ENCODE results near the gene SLC35F3. TPM values are rescaled to one million over a fixed set of nuclear protein-coding genes. Genes with fewer than 3 reads are reported as not detected.

The SLC35F3 gene
- total RNA-seq, 1 experiment from 2014 or later, result 0.66 TPM

DNA sequence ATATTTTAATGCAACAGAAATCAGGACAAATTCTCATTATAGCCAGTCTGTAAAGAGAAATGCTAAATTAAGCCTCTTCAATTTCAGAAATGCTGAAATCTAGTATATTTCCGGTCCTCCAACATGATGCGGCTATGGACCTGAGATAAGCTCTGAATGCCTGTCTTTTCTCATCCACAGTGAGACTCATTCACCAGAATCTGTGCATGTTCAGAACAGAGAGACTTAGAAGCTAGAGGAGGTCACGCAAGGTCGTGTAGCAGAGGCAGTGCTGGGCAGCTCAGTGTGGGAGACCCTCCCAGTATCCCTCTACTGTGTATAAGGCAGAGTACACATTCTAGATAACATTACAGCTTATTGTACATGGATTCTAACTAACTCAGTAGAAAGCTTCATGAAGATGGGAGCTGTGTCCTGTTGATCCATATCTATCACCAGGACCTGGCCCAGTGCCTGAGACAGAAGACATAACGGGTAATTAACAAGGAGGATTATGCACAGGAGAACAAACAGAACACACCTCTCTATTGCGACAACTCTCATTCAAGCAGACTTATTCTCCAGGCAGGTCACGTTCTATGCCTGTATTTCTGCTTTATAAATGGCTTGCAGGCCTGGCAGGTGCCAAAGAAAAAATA, 371.8 kb downstream of the SLC35F3 start:
- CTCF ChIA-PET, result no interaction called here
- H3K4me3 Mint-ChIP-seq (ENCODE audit: low read depth, unreplicated experiment), result no peak overlapping the region

DNA sequence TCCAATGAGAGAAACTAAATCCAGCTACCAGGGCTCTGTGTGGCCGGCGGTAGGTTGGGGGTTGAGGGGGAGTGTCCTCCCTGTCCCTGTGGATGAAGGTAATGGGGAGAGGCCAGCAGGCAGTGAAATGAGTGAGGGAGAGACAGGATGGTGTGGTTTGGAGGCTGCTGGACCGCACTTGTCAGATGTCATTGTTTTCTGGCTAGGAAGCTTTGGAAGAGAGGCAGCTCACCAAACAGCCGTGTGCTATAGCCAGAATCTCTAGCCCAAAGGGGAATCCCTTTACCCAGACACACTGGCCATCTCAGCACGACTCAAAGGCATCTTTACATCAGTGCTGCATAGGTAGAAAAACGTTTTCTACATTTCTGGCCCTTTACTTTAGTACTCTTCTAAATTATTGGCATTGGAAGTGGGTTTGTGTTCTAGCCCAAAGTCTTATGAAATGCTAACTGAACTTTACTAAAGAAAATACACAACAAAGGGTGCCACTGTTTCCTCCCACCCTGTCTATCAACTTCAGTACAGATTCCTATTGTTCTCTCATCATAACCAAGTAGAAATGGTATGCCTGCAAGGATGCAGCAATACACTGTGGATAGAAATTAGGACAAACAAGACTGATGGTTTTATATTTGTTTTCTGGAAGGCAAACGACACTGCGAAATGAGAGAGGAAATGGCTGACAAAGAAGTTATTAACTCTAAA, 372.8 kb downstream of the SLC35F3 start:
- Mint-ChIP-seq H3K4me3 (ENCODE audit: low read depth, unreplicated experiment) (no peak overlapping the region), H3K9me3 (ENCODE audit: low read depth, unreplicated experiment) (no peaks in the 10 kb centered on the region), H3K27ac (ENCODE audit: unreplicated experiment) (no peak overlapping the region), H3K27me3 (ENCODE audit: unreplicated experiment) (peaks cover 95% of the 10 kb centered on the region), H3K4me1 (ENCODE audit: low read depth, unreplicated experiment) (no peaks in the 10 kb centered on the region), H3K36me3 (ENCODE audit: insufficient read depth, unreplicated experiment) (no peaks in the 10 kb centered on the region)
- BruUV-seq (replicated peaks), result no TSS peak
- CTCF ChIA-PET, result no interaction called here
- TF ChIP-seq, protein P1, sequence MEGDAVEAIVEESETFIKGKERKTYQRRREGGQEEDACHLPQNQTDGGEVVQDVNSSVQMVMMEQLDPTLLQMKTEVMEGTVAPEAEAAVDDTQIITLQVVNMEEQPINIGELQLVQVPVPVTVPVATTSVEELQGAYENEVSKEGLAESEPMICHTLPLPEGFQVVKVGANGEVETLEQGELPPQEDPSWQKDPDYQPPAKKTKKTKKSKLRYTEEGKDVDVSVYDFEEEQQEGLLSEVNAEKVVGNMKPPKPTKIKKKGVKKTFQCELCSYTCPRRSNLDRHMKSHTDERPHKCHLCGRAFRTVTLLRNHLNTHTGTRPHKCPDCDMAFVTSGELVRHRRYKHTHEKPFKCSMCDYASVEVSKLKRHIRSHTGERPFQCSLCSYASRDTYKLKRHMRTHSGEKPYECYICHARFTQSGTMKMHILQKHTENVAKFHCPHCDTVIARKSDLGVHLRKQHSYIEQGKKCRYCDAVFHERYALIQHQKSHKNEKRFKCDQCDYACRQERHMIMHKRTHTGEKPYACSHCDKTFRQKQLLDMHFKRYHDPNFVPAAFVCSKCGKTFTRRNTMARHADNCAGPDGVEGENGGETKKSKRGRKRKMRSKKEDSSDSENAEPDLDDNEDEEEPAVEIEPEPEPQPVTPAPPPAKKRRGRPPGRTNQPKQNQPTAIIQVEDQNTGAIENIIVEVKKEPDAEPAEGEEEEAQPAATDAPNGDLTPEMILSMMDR (IDR thresholded peaks at IDR 0.05; ENCODE audit: unreplicated experiment), result no peak
- intact Hi-C loops (cut with micrococcal nuclease; ENCODE audit: unreplicated experiment), result no loop called here
- DNase-seq, result no peak

More for the DNA sequence above, 371.8 kb downstream of the SLC35F3 start:
- no peak overlapping the region for H3K27ac Mint-ChIP-seq (ENCODE audit: unreplicated experiment)
- no peak for DNase-seq
- TF ChIP-seq, protein P1 (IDR thresholded peaks at IDR 0.05; ENCODE audit: unreplicated experiment), result no peak
- intact Hi-C loops (cut with micrococcal nuclease; ENCODE audit: unreplicated experiment), result no loop called here
- no peaks in the 10 kb centered on the region for H3K36me3 Mint-ChIP-seq (ENCODE audit: insufficient read depth, unreplicated experiment)
- H3K9me3 Mint-ChIP-seq (ENCODE audit: low read depth, unreplicated experiment), result no peaks in the 10 kb centered on the region
- BruUV-seq (replicated peaks), result no TSS peak
- H3K4me1 Mint-ChIP-seq (ENCODE audit: low read depth, unreplicated experiment), result no peaks in the 10 kb centered on the region
- H3K27me3 Mint-ChIP-seq (ENCODE audit: unreplicated experiment), result peaks cover 95% of the 10 kb centered on the region

DNA sequence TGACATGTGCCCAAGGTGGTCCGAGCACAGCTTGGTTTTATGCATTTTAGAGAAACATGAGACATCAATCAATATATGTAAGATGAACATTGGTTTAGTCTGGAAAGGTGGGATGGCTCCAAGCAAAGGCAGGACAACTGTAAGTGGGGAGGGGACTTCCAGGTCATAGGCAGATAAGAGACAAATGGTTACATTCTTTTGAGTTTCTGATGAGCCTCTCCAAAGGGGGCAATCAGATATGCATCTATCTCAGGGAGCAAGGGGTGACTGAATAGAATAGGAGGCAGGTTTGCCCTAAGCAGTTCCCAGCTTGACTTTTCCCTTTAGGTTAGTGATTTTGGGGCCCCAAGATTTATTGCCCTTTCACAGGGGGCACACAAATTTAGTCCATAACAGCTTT, 374.5 kb downstream of the SLC35F3 start:
- peaks cover 2% of the 10 kb centered on the region for H3K9me3 Mint-ChIP-seq (ENCODE audit: low read depth, unreplicated experiment)
- peaks cover 96% of the 10 kb centered on the region for H3K27me3 Mint-ChIP-seq (ENCODE audit: unreplicated experiment)
- TF ChIP-seq, protein P1 (IDR thresholded peaks at IDR 0.05; ENCODE audit: unreplicated experiment), result no peak
- no TSS peak for BruUV-seq (replicated peaks)
- intact Hi-C loops (cut with micrococcal nuclease; ENCODE audit: unreplicated experiment), result no loop called here
- H3K4me3 Mint-ChIP-seq (ENCODE audit: low read depth, unreplicated experiment), result no peak overlapping the region
- no peaks in the 10 kb centered on the region for H3K36me3 Mint-ChIP-seq (ENCODE audit: insufficient read depth, unreplicated experiment)
- H3K27ac Mint-ChIP-seq (ENCODE audit: unreplicated experiment), result no peak overlapping the region
- no peaks in the 10 kb centered on the region for H3K4me1 Mint-ChIP-seq (ENCODE audit: low read depth, unreplicated experiment)
- CTCF ChIA-PET, result no interaction called here
- DNase-seq, result no peak

DNA sequence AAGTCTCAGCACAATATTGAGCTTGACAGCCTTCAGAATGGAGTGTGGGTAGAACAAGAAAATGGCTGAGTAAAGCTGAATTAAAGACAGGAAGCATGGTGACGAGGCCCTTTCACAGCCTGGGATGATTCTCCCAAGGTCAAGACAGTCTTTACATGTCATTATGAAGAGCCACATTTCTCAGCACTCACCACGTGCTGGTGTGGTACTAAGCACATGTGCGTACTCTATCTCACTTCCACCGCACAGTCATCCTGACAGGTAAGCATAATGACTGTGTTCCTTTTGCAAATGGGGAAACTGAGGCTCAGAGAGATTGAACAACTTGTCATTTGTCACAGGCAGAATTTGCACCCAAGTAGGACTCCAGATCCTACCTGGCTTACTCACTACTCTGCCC, 376.0 kb downstream of the SLC35F3 start:
- intact Hi-C loops (cut with micrococcal nuclease; ENCODE audit: unreplicated experiment), result no loop called here
- H3K4me3 Mint-ChIP-seq (ENCODE audit: low read depth, unreplicated experiment), result no peak overlapping the region
- CTCF ChIA-PET, result no interaction called here
- BruUV-seq (replicated peaks), result no TSS peak
- DNase-seq, result no peak
- H3K36me3 Mint-ChIP-seq (ENCODE audit: insufficient read depth, unreplicated experiment), result no peaks in the 10 kb centered on the region
- H3K27me3 Mint-ChIP-seq (ENCODE audit: unreplicated experiment), result peaks cover 96% of the 10 kb centered on the region
- H3K4me1 Mint-ChIP-seq (ENCODE audit: low read depth, unreplicated experiment), result no peaks in the 10 kb centered on the region
- peaks cover 2% of the 10 kb centered on the region for H3K9me3 Mint-ChIP-seq (ENCODE audit: low read depth, unreplicated experiment)
- no peak overlapping the region for H3K27ac Mint-ChIP-seq (ENCODE audit: unreplicated experiment)
- TF ChIP-seq, protein P1 (IDR thresholded peaks at IDR 0.05; ENCODE audit: unreplicated experiment), result no peak
